Neural progenitor cell (in vitro differentiated cells): ENCODE results near the gene ACSBG1. TPM values are rescaled to one million over a fixed set of nuclear protein-coding genes. Genes with fewer than 3 reads are reported as not detected.

ENCODE experiments used
- DNase-seq: peaks from one replicate; pipeline ENCODE4 v3.0.0-alpha.2; 2016; ENCODE audit warnings: low spot score
- H2AFZ ChIP-seq: fragments of 200-600 bp; sonication (generic); replicated peaks from 2 replicates; pipeline ENCODE4 v1.6.1; 2016; ENCODE audit warnings: antibody characterized with exemption
- H3F3A ChIP-seq: fragments of 200-600 bp; sonication (generic); 2 replicates; pipeline ENCODE4 v1.6.1; 2016; ENCODE audit warnings: antibody characterized with exemption, low read depth
- H3K27ac ChIP-seq: fragments of 200-600 bp; sonication (generic); 2 replicates; pipeline ENCODE4 v1.5.1; 2016; ENCODE audit warnings: mild to moderate bottlenecking
- H3K27me3 ChIP-seq: fragments of 200-600 bp; sonication (generic); 2 replicates; pipeline ENCODE4 v1.6.1; 2016; ENCODE audit warnings: mild to moderate bottlenecking, moderate library complexity
- H3K36me3 ChIP-seq: fragments of 200-600 bp; sonication (generic); 2 replicates; pipeline ENCODE4 v1.5.1; 2016
- H3K4me1 ChIP-seq: fragments of 200-600 bp; sonication (generic); 2 replicates; pipeline ENCODE4 v1.6.1; 2016; ENCODE audit warnings: mixed run types
- H3K4me2 ChIP-seq: fragments of 200-600 bp; sonication (generic); 2 replicates; pipeline ENCODE4 v1.6.1; 2016
- H3K4me3 ChIP-seq: fragments of 200-600 bp; sonication (generic); 2 replicates; pipeline ENCODE4 v1.5.1; 2016
- H3K79me2 ChIP-seq: fragments of 200-600 bp; sonication (generic); 2 replicates; pipeline ENCODE4 v1.6.1; 2016; ENCODE audit warnings: low read depth
- H3K9ac ChIP-seq: fragments of 200-600 bp; sonication (generic); 2 replicates; pipeline ENCODE4 v1.6.1; 2016
- H3K9me3 ChIP-seq: fragments of 200-600 bp; sonication (generic); 2 replicates; pipeline ENCODE4 v1.5.1; 2016; ENCODE audit warnings: low read depth
- H4K20me1 ChIP-seq: fragments of 200-600 bp; sonication (generic); 2 replicates; pipeline ENCODE4 v1.6.1; 2016; ENCODE audit warnings: low read depth
- H3K27ac Mint-ChIP-seq: 3 replicates; pipeline ENCODE4 v1.8.0; 2021; ENCODE audit warnings: mixed read lengths
- H3K27me3 Mint-ChIP-seq: 2 replicates; pipeline ENCODE4 v1.8.0; 2022; ENCODE audit warnings: low read depth, mild to moderate bottlenecking, inconsistent platforms, moderate library complexity, mixed read lengths; ENCODE audit not compliant: insufficient read depth
- H3K36me3 Mint-ChIP-seq: 3 replicates; pipeline ENCODE4 v1.8.0; 2021; ENCODE audit warnings: mixed read lengths
- H3K4me1 Mint-ChIP-seq: 3 replicates; pipeline ENCODE4 v1.8.0; 2021; ENCODE audit warnings: mixed read lengths
- H3K4me3 Mint-ChIP-seq: 3 replicates; pipeline ENCODE4 v1.8.0; 2021; ENCODE audit warnings: mild to moderate bottlenecking, moderate library complexity, mixed read lengths
- H3K9me3 Mint-ChIP-seq: 3 replicates; pipeline ENCODE4 v1.8.0; 2020; ENCODE audit warnings: mixed read lengths
- EZH2 ChIP-seq: fragments of 200-600 bp; sonication (generic); IDR thresholded peaks from 2 replicates; pipeline ENCODE4 v1.6.1; 2017; ENCODE audit warnings: antibody characterized with exemption, mild to moderate bottlenecking, moderate library complexity
- EZH2phosphoT487 ChIP-seq: fragments of 200-600 bp; sonication (generic); IDR thresholded peaks from 2 replicates; pipeline ENCODE4 v1.6.1; 2017; ENCODE audit warnings: antibody characterized with exemption
- total RNA-seq: library from RNA; depleted of rRNA; stranded (reverse); fragments of >200 nt; gene quantifications from 2 replicates; pipeline ENCODE4 v1.2.3, GENCODE V29; 2015; ENCODE audit warnings: low replicate concordance
- TF ChIP-seq, protein P1 (sequence below): fragments of 200-600 bp; sonication (generic); IDR thresholded peaks from 2 replicates; pipeline ENCODE4 v1.5.1; 2017; ENCODE audit warnings: antibody characterized with exemption, mild to moderate bottlenecking

The ACSBG1 gene
- total RNA-seq, 1 donor from 2014 or later, result 0.11 TPM

DNA sequence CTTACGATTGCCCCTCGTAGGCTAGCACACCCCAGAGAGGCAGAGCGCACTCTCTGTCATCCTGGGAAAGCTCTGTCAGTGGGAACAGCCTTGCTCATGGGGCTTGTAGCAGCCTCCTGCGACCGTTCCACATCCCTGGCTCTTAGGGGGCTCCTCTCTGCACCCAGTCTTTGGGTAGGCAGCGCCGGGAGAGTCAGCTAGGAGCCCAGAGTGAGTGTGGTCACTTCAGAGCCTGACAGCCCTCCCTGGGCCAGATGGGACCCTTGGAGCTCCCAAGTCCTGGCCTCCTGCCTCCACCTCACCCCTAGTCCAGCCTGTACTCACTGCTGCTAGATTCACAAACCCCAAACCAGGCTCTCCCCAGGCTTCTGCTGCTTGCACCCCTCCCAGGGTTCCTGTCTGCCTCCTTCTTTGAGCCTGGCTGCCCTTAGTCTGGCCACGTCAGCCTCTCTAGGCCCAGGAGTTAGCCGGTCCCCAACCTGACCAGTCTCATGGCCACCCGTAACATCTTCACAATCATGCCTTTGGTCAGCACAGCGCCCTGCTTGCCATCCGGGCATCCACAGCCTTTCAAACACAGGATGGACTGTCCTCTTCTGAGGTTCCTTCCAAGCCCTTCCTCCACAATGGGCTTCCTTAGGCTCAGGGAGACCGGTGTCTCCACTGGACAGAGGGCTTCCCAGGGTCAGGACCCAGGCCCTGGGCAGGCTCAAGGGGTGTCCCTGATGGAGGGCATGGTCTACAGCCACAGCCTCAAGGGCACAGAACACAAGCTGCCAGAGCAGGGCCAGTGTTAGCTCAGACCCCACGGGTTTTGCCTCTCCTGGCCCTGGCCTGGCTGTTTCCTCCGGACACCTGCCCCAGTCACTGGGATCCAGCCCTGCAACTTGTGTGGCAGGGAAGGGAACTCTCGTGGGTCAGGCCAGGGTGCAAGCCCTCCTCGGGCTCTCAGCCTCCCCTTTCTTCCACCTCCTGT, 4.6 kb downstream of the ACSBG1 start:
- Histone ChIP-seq H3K36me3 (no peaks in the 10 kb centered on the region), H4K20me1 (no peaks in the 10 kb centered on the region), H3K4me1 (peaks cover 5% of the 10 kb centered on the region), H3K4me2 (no peak overlapping the region), H3K27me3 (no peaks in the 10 kb centered on the region), H3K79me2 (no peaks in the 10 kb centered on the region), H3K27ac (no peak overlapping the region), H2AFZ (no peak overlapping the region), H3K9ac (no peak overlapping the region), H3K9me3 (no peaks in the 10 kb centered on the region), H3F3A (no peaks in the 10 kb centered on the region), H3K4me3 (no peak overlapping the region)
- peaks cover 9% of the 10 kb centered on the region for H3K4me1 Mint-ChIP-seq
- H3K36me3 Mint-ChIP-seq, result no peaks in the 10 kb centered on the region
- H3K27ac Mint-ChIP-seq, result no peak overlapping the region
- H3K4me3 Mint-ChIP-seq, result no peak overlapping the region
- peaks cover 5% of the 10 kb centered on the region for H3K9me3 Mint-ChIP-seq
- DNase-seq, result no peak
- TF ChIP-seq EZH2 (no peak), EZH2phosphoT487 (no peak)
- TF ChIP-seq, protein P1, sequence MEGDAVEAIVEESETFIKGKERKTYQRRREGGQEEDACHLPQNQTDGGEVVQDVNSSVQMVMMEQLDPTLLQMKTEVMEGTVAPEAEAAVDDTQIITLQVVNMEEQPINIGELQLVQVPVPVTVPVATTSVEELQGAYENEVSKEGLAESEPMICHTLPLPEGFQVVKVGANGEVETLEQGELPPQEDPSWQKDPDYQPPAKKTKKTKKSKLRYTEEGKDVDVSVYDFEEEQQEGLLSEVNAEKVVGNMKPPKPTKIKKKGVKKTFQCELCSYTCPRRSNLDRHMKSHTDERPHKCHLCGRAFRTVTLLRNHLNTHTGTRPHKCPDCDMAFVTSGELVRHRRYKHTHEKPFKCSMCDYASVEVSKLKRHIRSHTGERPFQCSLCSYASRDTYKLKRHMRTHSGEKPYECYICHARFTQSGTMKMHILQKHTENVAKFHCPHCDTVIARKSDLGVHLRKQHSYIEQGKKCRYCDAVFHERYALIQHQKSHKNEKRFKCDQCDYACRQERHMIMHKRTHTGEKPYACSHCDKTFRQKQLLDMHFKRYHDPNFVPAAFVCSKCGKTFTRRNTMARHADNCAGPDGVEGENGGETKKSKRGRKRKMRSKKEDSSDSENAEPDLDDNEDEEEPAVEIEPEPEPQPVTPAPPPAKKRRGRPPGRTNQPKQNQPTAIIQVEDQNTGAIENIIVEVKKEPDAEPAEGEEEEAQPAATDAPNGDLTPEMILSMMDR, result no peak
- peaks cover 4% of the 10 kb centered on the region for H3K27me3 Mint-ChIP-seq

DNA sequence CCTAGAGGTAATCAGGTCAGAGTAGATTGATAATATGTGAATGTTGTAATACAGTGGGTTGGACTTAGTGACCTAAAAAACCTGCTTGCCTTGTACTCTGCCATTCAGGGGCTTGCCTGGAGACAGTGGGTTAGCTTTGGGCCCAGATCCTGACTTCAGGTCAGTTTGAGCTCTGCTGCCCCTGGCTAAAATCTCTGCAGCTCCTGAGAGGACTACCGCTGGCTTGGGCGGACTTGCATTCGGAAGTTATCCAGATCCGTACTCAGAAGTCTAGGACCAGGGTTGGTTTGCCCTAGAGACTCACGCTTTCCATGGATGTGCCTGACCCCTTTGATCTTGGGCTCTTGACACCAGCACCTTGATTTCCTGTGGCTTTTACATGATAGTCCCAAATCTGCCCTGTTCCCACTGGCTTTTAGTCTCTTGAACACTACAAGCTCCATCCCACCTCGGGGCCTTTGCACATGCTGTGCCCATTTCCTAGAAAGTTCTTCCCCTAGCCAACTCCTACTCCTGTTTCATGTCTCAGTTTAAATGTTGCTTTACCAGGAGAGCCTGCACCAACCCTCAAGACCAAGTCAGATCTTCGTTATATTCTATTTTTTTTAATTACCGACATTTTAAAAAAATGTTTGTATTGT, 5.9 kb downstream of the ACSBG1 start:
- H3K4me3 ChIP-seq, result no peak overlapping the region
- no peaks in the 10 kb centered on the region for H3K79me2 ChIP-seq
- Mint-ChIP-seq H3K4me1 (no peaks in the 10 kb centered on the region), H3K4me3 (no peak overlapping the region), H3K27me3 (peaks cover 4% of the 10 kb centered on the region), H3K36me3 (no peaks in the 10 kb centered on the region), H3K9me3 (peaks cover 5% of the 10 kb centered on the region), H3K27ac (no peak overlapping the region)
- no peaks in the 10 kb centered on the region for H3K4me1 ChIP-seq
- H3K27me3 ChIP-seq, result no peaks in the 10 kb centered on the region
- H3K4me2 ChIP-seq, result no peak overlapping the region
- H3K36me3 ChIP-seq, result no peaks in the 10 kb centered on the region
- DNase-seq, result no peak
- no peak overlapping the region for H3K27ac ChIP-seq
- H4K20me1 ChIP-seq, result no peaks in the 10 kb centered on the region
- no peaks in the 10 kb centered on the region for H3F3A ChIP-seq
- no peak overlapping the region for H2AFZ ChIP-seq
- no peak for TF ChIP-seq EZH2phosphoT487
- no peak overlapping the region for H3K9ac ChIP-seq
- no peaks in the 10 kb centered on the region for H3K9me3 ChIP-seq

- H3K27ac ChIP-seq, result no peak overlapping the region
- no peaks in the 10 kb centered on the region for H3K27me3 ChIP-seq
- no peaks in the 10 kb centered on the region for H3K4me1 ChIP-seq
- no peak overlapping the region for H3K4me2 ChIP-seq
- peaks cover 5% of the 10 kb centered on the region for H3K27me3 Mint-ChIP-seq
- H3F3A ChIP-seq, result no peaks in the 10 kb centered on the region
- H3K9me3 Mint-ChIP-seq, result peaks cover 5% of the 10 kb centered on the region
- no peaks in the 10 kb centered on the region for H3K79me2 ChIP-seq
- H3K36me3 Mint-ChIP-seq, result no peaks in the 10 kb centered on the region
- H3K9ac ChIP-seq, result no peak overlapping the region
- no peak overlapping the region for H3K4me3 Mint-ChIP-seq
- TF ChIP-seq, protein P1, result no peak
- TF ChIP-seq EZH2phosphoT487, result no peak
- no peak for TF ChIP-seq EZH2
- DNase-seq, result no peak
- no peak overlapping the region for H3K27ac Mint-ChIP-seq
- no peaks in the 10 kb centered on the region for H3K36me3 ChIP-seq
- H4K20me1 ChIP-seq, result no peaks in the 10 kb centered on the region
- H3K4me1 Mint-ChIP-seq, result peaks cover 3% of the 10 kb centered on the region
- no peak overlapping the region for H2AFZ ChIP-seq
- H3K9me3 ChIP-seq, result no peaks in the 10 kb centered on the region
- H3K4me3 ChIP-seq, result no peak overlapping the region
These were observed 8.4 kb downstream of the ACSBG1 start for GRCh38 chr15:78225783-78226541.
